CD4-positive, alpha-beta memory T cell (primary cell): Measurements from ENCODE around the gene FCHO2. TPM values are rescaled to one million over a fixed set of nuclear protein-coding genes. Genes with fewer than 3 reads are reported as not detected.
"Not testable (repeated sequence)": the region's sequence is repeated elsewhere in the genome, so short reads cannot be mapped to it uniquely, and the experiment has no call there.

Experiments
- CTCF ChIA-PET: fragments of 350-600 bp; sonication (Branson Sonifier 250); formaldehyde crosslinking; loops from one replicate; lab custom pipeline; 2021; ENCODE audit warnings: inconsistent platforms; ENCODE audit not compliant: partially characterized antibody; lab: Charles Lee
- POLR2A ChIA-PET: fragments of 350-600 bp; sonication (Branson Sonifier 250); formaldehyde crosslinking; loops from one replicate; lab custom pipeline; 2021; ENCODE audit not compliant: partially characterized antibody; lab: Charles Lee
- DNase-seq, 5 donors: peaks; one replicate each; pipeline versions ENCODE4 v3.0.0 to v3.0.0-alpha.2; 2020 to 2022; ENCODE audit warnings: mixed read lengths in 1 of 5
- H3K27ac ChIP-seq: one replicate; pipeline ENCODE4 v1.7.0; 2013; ENCODE audit warnings: low read depth, low read length
- H3K27me3 ChIP-seq: 2 replicates; pipeline ENCODE4 v1.7.0; 2013; ENCODE audit warnings: mild to moderate bottlenecking, low read length, moderate library complexity; ENCODE audit not compliant: insufficient read depth
- H3K36me3 ChIP-seq: 2 replicates; pipeline ENCODE4 v1.7.0; 2013; ENCODE audit warnings: mild to moderate bottlenecking, low read length, moderate library complexity; ENCODE audit not compliant: insufficient read depth
- H3K4me1 ChIP-seq: 2 replicates; pipeline ENCODE4 v1.7.0; 2013; ENCODE audit warnings: mild to moderate bottlenecking, low read length, moderate library complexity; ENCODE audit not compliant: insufficient read depth
- H3K4me3 ChIP-seq, 2 donors: one replicate each; pipeline ENCODE4 v1.7.0; 2013; ENCODE audit warnings: low read length in 2 of 2, mild to moderate bottlenecking in 1 of 2
- H3K9me3 ChIP-seq, 2 donors: one replicate each; pipeline ENCODE4 v1.7.0; 2013; ENCODE audit warnings: low read length in 2 of 2, control low read depth in 1 of 2; ENCODE audit not compliant: control insufficient read depth in 1 of 2
- H3K27ac Mint-ChIP-seq, 7 donors: one replicate each; pipeline ENCODE4 v1.8.0; 2020 to 2021; ENCODE audit warnings: mixed read lengths in 7 of 7, mild to moderate bottlenecking in 6 of 7, inconsistent platforms in 3 of 7, moderate library complexity in 3 of 7
- H3K27me3 Mint-ChIP-seq, 2 donors: one replicate each; pipeline ENCODE4 v1.8.0; 2020 to 2021; ENCODE audit warnings: mixed read lengths in 2 of 2
- H3K36me3 Mint-ChIP-seq, 2 donors: one replicate each; pipeline ENCODE4 v1.8.0; 2020 to 2021; ENCODE audit warnings: mixed read lengths in 2 of 2, inconsistent platforms in 1 of 2, mild to moderate bottlenecking in 1 of 2
- H3K4me1 Mint-ChIP-seq, 4 donors: one replicate each; pipeline ENCODE4 v1.8.0; 2020 to 2021; ENCODE audit warnings: mixed read lengths in 4 of 4, mild to moderate bottlenecking in 1 of 4
- H3K4me3 Mint-ChIP-seq, 8 donors: one replicate each; pipeline ENCODE4 v1.8.0; 2020 to 2021; ENCODE audit warnings: mixed read lengths in 8 of 8, mild to moderate bottlenecking in 7 of 8, moderate library complexity in 6 of 8, inconsistent platforms in 3 of 8
- H3K9me3 Mint-ChIP-seq, 8 donors: one replicate each; pipeline ENCODE4 v1.8.0; 2020 to 2021; ENCODE audit warnings: mixed read lengths in 8 of 8, mild to moderate bottlenecking in 5 of 8, inconsistent platforms in 3 of 8, moderate library complexity in 1 of 8
- intact Hi-C: fragments of 100-400 bp; cut with micrococcal nuclease; formaldehyde crosslinking; loops from one replicate; pipeline ENCODE4 v1.15.1; 2023
- polyA plus RNA-seq, 2 donors: library from polyadenylated mRNA; unstranded; fragments of 300-500 nt; fragmentation: Illumina TruSeq; gene quantifications; one replicate each; pipeline ENCODE4 v1.2.3, GENCODE V29; 2021
- total RNA-seq, 2 experiments: library from RNA; stranded (reverse); gene quantifications; one replicate each; pipeline ENCODE4 v1.2.3, GENCODE V29; 2021

The FCHO2 gene
- total and polyA plus RNA-seq, 4 experiments from 2014 or later: 1.4 to 6.3 (median 4.3) TPM

GRCh38 chr5:72956324-72957140, 691 bp downstream of the FCHO2 start:
- DNase-seq: peak in 4 of 5 donors; percentile 24 to 54 (median 28)
- Mint-ChIP-seq H3K4me3 (peak overlapping the region; percentile 84 to 94 (median 90)), H3K27ac (peak overlapping the region; percentile 64 to 90 (median 86)), H3K9me3 (peaks cover 0 to 6% (median 0%) of the 10 kb centered on the region in 8 donors), H3K4me1 (peaks cover 13 to 19% (median 13%) of the 10 kb centered on the region in 4 donors), H3K27me3 (peaks cover 14 to 32% of the 10 kb centered on the region in 2 donors), H3K36me3 (peaks cover 0 to 10% of the 10 kb centered on the region in 2 donors)
- peak overlapping the region in 1 of 2 donors; percentile 85 for H3K4me3 ChIP-seq
- H3K36me3 ChIP-seq: no peaks in the 10 kb centered on the region
- H3K4me1 ChIP-seq: peaks cover 15% of the 10 kb centered on the region
- CTCF ChIA-PET: interaction anchor here (0.8 to 2.7 kb wide), 7 partner anchors 7 to 543 kb away, joined by 3 to 14 read pairs (median 3); no protein-coding TSS in a partner anchor
- intact Hi-C loops: loop anchor here (1.0 to 5.0 kb wide), 2 partner anchors 495 to 1354 kb away; no protein-coding TSS in a partner anchor
- POLR2A ChIA-PET: interaction anchor here (0.9 to 1.2 kb wide), 3 partner anchors 107 to 648 kb away, joined by 3 to 4 read pairs (median 3); no protein-coding TSS in a partner anchor
- H3K9me3 ChIP-seq: no peaks in the 10 kb centered on the region
- peak overlapping the region; percentile 29 for H3K27ac ChIP-seq
- no peaks in the 10 kb centered on the region for H3K27me3 ChIP-seq

GRCh38 chr5:72957337-72957736, 1.5 kb downstream of the FCHO2 start:
- peaks cover 0 to 8% (median 0%) of the 10 kb centered on the region in 8 donors for H3K9me3 Mint-ChIP-seq
- ChIA-PET CTCF (interaction anchor here (0.7 to 2.7 kb wide), 5 partner anchors 13 to 1290 kb away, joined by 3 to 14 read pairs (median 10); no protein-coding TSS in a partner anchor), POLR2A (no interaction called here)
- Histone ChIP-seq H3K4me3 (no peak overlapping the region), H3K27me3 (no peaks in the 10 kb centered on the region), H3K27ac (no peak overlapping the region), H3K36me3 (no peaks in the 10 kb centered on the region), H3K9me3 (no peaks in the 10 kb centered on the region), H3K4me1 (peaks cover 15% of the 10 kb centered on the region)
- intact Hi-C loops: loop anchor here (5.0 kb wide), 1 partner anchor 1355 kb away; no protein-coding TSS in a partner anchor
- no peak for DNase-seq
- peaks cover 11 to 29% of the 10 kb centered on the region in 2 donors for H3K27me3 Mint-ChIP-seq
- peaks cover 13 to 19% (median 13%) of the 10 kb centered on the region in 4 donors for H3K4me1 Mint-ChIP-seq
- H3K4me3 Mint-ChIP-seq: peak overlapping the region; percentile 82 to 93 (median 89)
- H3K36me3 Mint-ChIP-seq: peaks cover 0 to 10% of the 10 kb centered on the region in 2 donors
- peak overlapping the region in 2 of 7 donors; percentile 68 to 85 for H3K27ac Mint-ChIP-seq

- Histone ChIP-seq H3K36me3 (no peaks in the 10 kb centered on the region), H3K27me3 (no peaks in the 10 kb centered on the region), H3K4me3 (no peak overlapping the region), H3K4me1 (peaks cover 15% of the 10 kb centered on the region), H3K9me3 (no peaks in the 10 kb centered on the region), H3K27ac (no peak overlapping the region)
- CTCF ChIA-PET: no interaction called here
- intact Hi-C loops: loop anchor here (5.0 kb wide), 1 partner anchor 1357 kb away; no protein-coding TSS in a partner anchor
- POLR2A ChIA-PET: no interaction called here
- Mint-ChIP-seq H3K9me3 (peaks cover 0 to 8% (median 0%) of the 10 kb centered on the region in 8 donors), H3K27ac (no peak overlapping the region), H3K4me1 (peaks cover 13 to 19% (median 13%) of the 10 kb centered on the region in 4 donors), H3K36me3 (peaks cover 0 to 10% of the 10 kb centered on the region in 2 donors), H3K27me3 (peaks cover 11 to 25% of the 10 kb centered on the region in 2 donors), H3K4me3 (no peak overlapping the region)
- no peak for DNase-seq
Observed at GRCh38 chr5:72959257-72959656, 3.4 kb downstream of the FCHO2 start.

GRCh38 chr5:72974481-72974880, 18.6 kb downstream of the FCHO2 start:
- H3K27me3 Mint-ChIP-seq, CTCF ChIA-PET: not testable (repeated sequence)

GRCh38 chr5:72976810-72977209, 21.0 kb downstream of the FCHO2 start:
- H3K4me3 Mint-ChIP-seq, H3K27ac ChIP-seq, H3K27ac Mint-ChIP-seq, intact Hi-C loops, H3K27me3 Mint-ChIP-seq, H3K9me3 Mint-ChIP-seq, DNase-seq, H3K36me3 Mint-ChIP-seq, H3K9me3 ChIP-seq, H3K4me3 ChIP-seq, CTCF ChIA-PET, H3K36me3 ChIP-seq, H3K27me3 ChIP-seq, POLR2A ChIA-PET, H3K4me1 ChIP-seq, H3K4me1 Mint-ChIP-seq: not testable (repeated sequence)

More at GRCh38 chr5:72974481-72974880, 18.6 kb downstream of the FCHO2 start:
- H3K4me3 ChIP-seq, POLR2A ChIA-PET, H3K27ac Mint-ChIP-seq, H3K4me1 Mint-ChIP-seq, DNase-seq, H3K27ac ChIP-seq, H3K36me3 Mint-ChIP-seq, H3K4me1 ChIP-seq, H3K4me3 Mint-ChIP-seq, intact Hi-C loops, H3K9me3 Mint-ChIP-seq, H3K27me3 ChIP-seq, H3K9me3 ChIP-seq, H3K36me3 ChIP-seq: not testable (repeated sequence)

GRCh38 chr5:72985719-72986118, 29.9 kb downstream of the FCHO2 start:
- Mint-ChIP-seq H3K4me1 (peaks cover 0 to 2% (median under 1%) of the 10 kb centered on the region in 4 donors), H3K27me3 (peaks cover 2 to 5% of the 10 kb centered on the region in 2 donors), H3K4me3 (no peak overlapping the region), H3K36me3 (peaks cover 7 to 29% of the 10 kb centered on the region in 2 donors), H3K9me3 (no peaks in the 10 kb centered on the region), H3K27ac (no peak overlapping the region)
- H3K27ac ChIP-seq: no peak overlapping the region
- H3K4me1 ChIP-seq: no peaks in the 10 kb centered on the region
- no peaks in the 10 kb centered on the region for H3K27me3 ChIP-seq
- ChIA-PET POLR2A (no interaction called here), CTCF (no interaction called here)
- intact Hi-C loops: no loop called here
- H3K4me3 ChIP-seq: no peak overlapping the region
- DNase-seq: no peak
- H3K36me3 ChIP-seq: no peaks in the 10 kb centered on the region
- H3K9me3 ChIP-seq: no peaks in the 10 kb centered on the region

- Histone ChIP-seq H3K9me3 (no peaks in the 10 kb centered on the region), H3K36me3 (no peaks in the 10 kb centered on the region), H3K27ac (no peak overlapping the region), H3K4me1 (no peaks in the 10 kb centered on the region), H3K27me3 (no peaks in the 10 kb centered on the region), H3K4me3 (no peak overlapping the region)
- Mint-ChIP-seq H3K36me3 (peaks cover 16 to 41% of the 10 kb centered on the region in 2 donors), H3K4me3 (no peak overlapping the region), H3K27ac (no peak overlapping the region), H3K4me1 (peaks cover 0 to 11% (median under 1%) of the 10 kb centered on the region in 4 donors), H3K27me3 (peaks cover 3 to 5% of the 10 kb centered on the region in 2 donors), H3K9me3 (peaks cover 0 to 4% (median under 1%) of the 10 kb centered on the region in 8 donors)
- CTCF ChIA-PET: no interaction called here
- POLR2A ChIA-PET: no interaction called here
- intact Hi-C loops: no loop called here
- no peak for DNase-seq
Observed at GRCh38 chr5:72988769-72989168, 32.9 kb downstream of the FCHO2 start.
